HFFc6 (cell line): ENCODE results near the gene GALNT4. TPM values are rescaled to one million over a fixed set of nuclear protein-coding genes. Genes with fewer than 3 reads are reported as not detected.

Experiments
- DNase-seq: peaks from one replicate; pipeline ENCODE4 v3.0.0-alpha.2; 2018
- H3K27ac Mint-ChIP-seq: 2 replicates; pipeline ENCODE4 v1.8.0; 2020; ENCODE audit warnings: mild to moderate bottlenecking, mixed read lengths
- H3K27me3 Mint-ChIP-seq: 2 replicates; pipeline ENCODE4 v1.8.0; 2021; ENCODE audit warnings: mild to moderate bottlenecking, moderate library complexity, mixed read lengths; ENCODE audit not compliant: insufficient read depth
- H3K36me3 Mint-ChIP-seq: 2 replicates; pipeline ENCODE4 v1.8.0; 2021; ENCODE audit warnings: low read depth, mixed read lengths
- H3K4me1 Mint-ChIP-seq: 2 replicates; pipeline ENCODE4 v1.8.0; 2020; ENCODE audit warnings: low read depth, mixed read lengths
- H3K4me3 Mint-ChIP-seq: 2 replicates; pipeline ENCODE4 v1.8.0; 2020; ENCODE audit warnings: mild to moderate bottlenecking, moderate library complexity, mixed read lengths
- H3K9me3 Mint-ChIP-seq: 2 replicates; pipeline ENCODE4 v1.8.0; 2020; ENCODE audit warnings: mild to moderate bottlenecking, mixed read lengths
- CTCF ChIP-seq: fragments of 200-600 bp; sonication (generic); IDR thresholded peaks from 2 replicates; pipeline ENCODE4 v1.5.0; 2021; ENCODE audit warnings: antibody characterized with exemption, mild to moderate bottlenecking
- total RNA-seq, 6 experiments: library from RNA; stranded (reverse); fragmentation: NEBNext Ultra II Directional; extraction: Animal tissue kit (Norgen Biotek cat#: 25700); gene quantifications; 2 replicates in 1 of 6; 3 replicates in 5 of 6; pipeline ENCODE4 v1.2.3, GENCODE V29; 2021

GALNT4 gene
- total RNA-seq, 6 experiments from 2014 or later, result 6.9 to 8.1 (median 7.4) TPM

DNA sequence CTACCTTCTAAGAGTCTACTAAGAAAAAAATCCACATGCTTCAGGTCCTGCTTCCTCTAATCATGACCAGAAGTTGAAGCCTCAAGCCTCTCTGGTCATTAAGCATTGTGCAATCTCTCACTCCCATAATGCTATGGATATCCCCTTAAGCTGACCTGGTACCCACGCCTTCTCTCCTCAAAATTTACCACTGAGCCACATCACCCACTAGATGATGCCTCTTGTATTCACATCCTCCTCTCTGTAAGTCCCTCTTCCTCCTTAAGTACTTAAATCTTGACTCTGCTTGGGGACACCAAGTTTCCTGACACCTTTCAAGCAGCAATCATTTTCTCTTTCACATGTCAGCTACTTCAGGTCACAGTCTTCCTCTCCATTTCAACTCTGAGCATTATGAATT is 9.8 kb downstream of the GALNT4 start:
- Mint-ChIP-seq H3K36me3 (no peaks in the 10 kb centered on the region), H3K4me1 (peaks cover 9% of the 10 kb centered on the region; the same call in 1 of the 2 replicates)

GRCh38 chr12:89513544-89513943 is 11.1 kb downstream of the GALNT4 start:
- no peak overlapping the region for H3K4me3 Mint-ChIP-seq
- no peak for TF ChIP-seq CTCF
- H3K27me3 Mint-ChIP-seq, result no peaks in the 10 kb centered on the region; the same call in 1 of the 2 replicates
- no peaks in the 10 kb centered on the region for H3K9me3 Mint-ChIP-seq
- no peaks in the 10 kb centered on the region for H3K36me3 Mint-ChIP-seq
- H3K27ac Mint-ChIP-seq, result no peak overlapping the region
- peaks cover under 1% of the 10 kb centered on the region; the same call in 1 of the 2 replicates for H3K4me1 Mint-ChIP-seq
- no peak for DNase-seq

More for the DNA sequence above, 9.8 kb downstream of the GALNT4 start:
- no peak overlapping the region for H3K27ac Mint-ChIP-seq
- H3K4me3 Mint-ChIP-seq, result no peak overlapping the region
- no peaks in the 10 kb centered on the region for H3K9me3 Mint-ChIP-seq
- no peak for TF ChIP-seq CTCF
- no peaks in the 10 kb centered on the region; the same call in 1 of the 2 replicates for H3K27me3 Mint-ChIP-seq
- no peak for DNase-seq

DNA sequence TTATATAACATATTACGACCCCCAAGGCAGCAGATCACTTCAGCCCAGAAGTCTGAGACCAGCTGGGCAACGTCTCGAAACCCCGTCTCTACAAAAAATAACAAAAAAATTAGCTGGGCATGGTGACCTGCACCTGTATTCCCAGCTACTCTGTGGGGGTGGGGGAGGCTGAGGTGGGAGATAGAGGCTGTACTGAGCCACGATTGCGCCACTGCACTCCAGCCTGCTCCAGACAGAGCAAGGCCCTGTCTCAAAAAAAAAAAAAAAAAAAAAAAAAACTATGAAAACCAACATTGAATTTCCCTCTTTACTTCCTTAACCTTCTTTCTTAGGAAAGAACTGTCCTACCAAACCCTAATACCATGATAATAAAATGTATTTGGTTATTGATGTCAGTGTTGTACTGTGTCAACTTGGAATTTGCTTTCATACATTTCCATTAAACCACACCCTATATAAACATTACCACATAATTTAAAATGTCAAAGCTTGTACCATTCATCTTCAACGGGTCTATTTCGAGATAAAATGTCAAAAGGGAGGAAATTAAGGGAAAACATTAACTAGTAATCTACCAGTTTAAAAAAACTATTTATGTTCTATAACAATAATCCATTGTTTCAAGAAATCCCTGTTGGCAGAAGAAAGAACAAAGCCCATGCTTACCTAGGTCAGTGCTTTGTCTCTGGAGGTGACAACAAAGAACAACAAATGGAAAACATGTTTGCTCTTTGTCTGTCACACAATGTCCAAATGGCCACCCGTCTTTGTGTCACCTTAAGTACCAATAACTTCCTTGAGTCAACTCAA is 17.4 kb downstream of the GALNT4 start:
- no peak overlapping the region for H3K4me3 Mint-ChIP-seq
- H3K4me1 Mint-ChIP-seq, result peaks cover 22% of the 10 kb centered on the region

DNA sequence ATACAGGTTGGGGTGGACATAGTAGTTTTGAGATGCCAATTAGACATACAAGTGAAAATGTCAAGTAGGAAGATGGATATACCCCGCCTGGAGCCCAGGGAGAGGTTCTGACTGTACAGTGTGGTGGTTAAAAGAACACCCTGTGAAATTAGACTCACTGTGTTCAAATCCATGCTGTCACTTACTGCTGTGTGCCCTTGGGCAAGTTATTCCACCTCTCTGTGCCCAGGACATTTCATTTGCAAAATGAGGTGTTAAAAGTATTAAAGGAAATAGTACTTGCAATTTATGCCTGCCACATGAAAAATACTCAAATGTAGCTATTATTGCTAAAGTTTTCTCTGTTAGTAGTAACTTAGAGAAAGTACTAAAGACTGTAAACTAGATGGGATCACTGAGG is 18.5 kb downstream of the GALNT4 start:
- Mint-ChIP-seq H3K4me3 (no peak overlapping the region), H3K27ac (no peak overlapping the region), H3K4me1 (peaks cover 25% of the 10 kb centered on the region), H3K36me3 (no peaks in the 10 kb centered on the region; the same call in none of the 2 replicates), H3K27me3 (no peaks in the 10 kb centered on the region; the same call in 1 of the 2 replicates), H3K9me3 (no peaks in the 10 kb centered on the region)
- DNase-seq, result no peak
- no peak for TF ChIP-seq CTCF

More for the DNA sequence above, 17.4 kb downstream of the GALNT4 start:
- H3K9me3 Mint-ChIP-seq, result no peaks in the 10 kb centered on the region
- H3K27me3 Mint-ChIP-seq, result no peaks in the 10 kb centered on the region; the same call in 1 of the 2 replicates
- TF ChIP-seq CTCF, result no peak
- no peaks in the 10 kb centered on the region; the same call in 1 of the 2 replicates for H3K36me3 Mint-ChIP-seq
- no peak for DNase-seq
- H3K27ac Mint-ChIP-seq, result no peak overlapping the region

DNA sequence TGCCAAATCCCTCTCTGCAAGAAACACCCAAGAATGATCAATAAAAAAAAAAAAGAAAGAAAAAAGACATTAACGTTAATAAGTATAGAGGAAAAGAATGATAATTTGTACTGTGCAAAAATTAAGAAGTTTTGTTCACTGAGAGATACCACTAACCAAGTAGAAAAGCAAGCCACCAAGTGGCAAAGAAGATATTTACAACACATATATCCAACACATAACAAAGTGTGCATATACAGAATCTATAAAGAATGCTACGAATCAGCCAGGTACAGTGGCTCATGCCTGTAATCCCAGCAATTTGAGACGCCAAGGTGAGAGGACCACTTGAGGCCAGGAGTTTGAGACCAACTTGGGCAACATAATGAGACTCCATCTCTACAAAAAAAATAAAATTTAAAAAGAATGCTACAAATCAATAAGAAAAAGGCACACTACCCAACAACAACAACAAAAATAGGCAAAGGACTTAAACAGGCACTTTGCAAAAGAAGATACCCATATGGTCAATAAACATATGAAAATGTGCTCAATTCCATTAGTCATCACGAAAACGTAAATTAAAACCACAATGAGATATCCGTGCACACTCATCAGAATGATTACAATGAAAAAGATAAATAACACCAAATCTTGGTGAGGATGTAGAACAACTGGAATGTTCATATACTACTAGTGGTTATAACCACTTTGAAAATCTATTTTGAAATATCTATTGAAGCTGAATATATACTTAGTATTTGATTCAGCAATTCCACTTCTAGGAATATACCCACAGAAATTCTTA is 19.8 kb downstream of the GALNT4 start:
- TF ChIP-seq CTCF, result 0 out of 2 replicates have a peak, but pooled peaks have one; percentile 30

More for the DNA sequence above, 19.8 kb downstream of the GALNT4 start:
- no peak for DNase-seq
- no peaks in the 10 kb centered on the region for H3K9me3 Mint-ChIP-seq
- peaks cover 26% of the 10 kb centered on the region for H3K4me1 Mint-ChIP-seq
- no peak overlapping the region for H3K27ac Mint-ChIP-seq
- no peak overlapping the region for H3K4me3 Mint-ChIP-seq
- H3K36me3 Mint-ChIP-seq, result no peaks in the 10 kb centered on the region; the same call in none of the 2 replicates
- no peaks in the 10 kb centered on the region for H3K27me3 Mint-ChIP-seq
